ENCODE data around the gene GBGT1.

Gene GBGT1

DNA sequence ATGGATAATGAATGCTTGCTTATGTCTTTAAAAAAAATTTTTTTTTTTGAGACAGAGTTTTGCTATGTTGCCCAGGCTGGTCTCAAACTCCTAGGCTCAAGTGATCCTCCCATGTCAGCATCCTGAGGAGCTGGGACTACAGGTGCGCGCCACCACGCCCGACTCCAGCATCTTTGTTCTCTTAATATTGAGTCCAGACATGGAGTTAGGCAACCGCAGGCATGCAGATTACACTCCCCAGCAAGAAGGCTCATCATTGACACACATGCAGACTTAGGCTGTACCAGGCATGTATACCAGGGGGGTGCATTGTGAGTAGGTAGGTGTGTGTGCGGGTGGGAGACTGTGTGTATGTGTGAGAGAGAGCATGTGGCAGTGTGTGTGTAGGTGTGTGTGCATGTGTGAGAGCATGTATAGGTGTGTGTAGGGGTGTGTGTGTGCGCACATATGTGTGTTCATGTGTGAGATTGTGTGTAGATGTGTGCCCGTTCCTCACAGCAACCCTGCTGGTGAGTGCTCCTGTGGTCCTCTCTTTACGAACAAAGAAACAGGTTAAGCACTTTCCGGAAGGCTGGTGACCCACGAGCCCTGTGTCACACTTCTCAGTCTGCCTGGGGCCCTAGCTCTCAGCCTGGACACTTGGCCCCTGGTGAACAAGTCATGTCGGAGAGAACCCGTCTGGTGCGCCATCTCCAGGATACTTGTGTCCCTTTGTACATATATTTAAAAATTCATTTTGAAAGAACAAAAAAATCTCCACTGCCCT lies 39.2 kb upstream of the GBGT1 start:
- no peak overlapping the region for H3K4me3 Mint-ChIP-seq
- H3K4me1 Mint-ChIP-seq = peaks cover 4% of the 10 kb centered on the region
- peaks cover 6% of the 10 kb centered on the region for H3K27me3 Mint-ChIP-seq
- no peak overlapping the region for H3K27ac Mint-ChIP-seq
- no peaks in the 10 kb centered on the region for H3K9me3 Mint-ChIP-seq
- no peaks in the 10 kb centered on the region for H3K36me3 Mint-ChIP-seq

DNA sequence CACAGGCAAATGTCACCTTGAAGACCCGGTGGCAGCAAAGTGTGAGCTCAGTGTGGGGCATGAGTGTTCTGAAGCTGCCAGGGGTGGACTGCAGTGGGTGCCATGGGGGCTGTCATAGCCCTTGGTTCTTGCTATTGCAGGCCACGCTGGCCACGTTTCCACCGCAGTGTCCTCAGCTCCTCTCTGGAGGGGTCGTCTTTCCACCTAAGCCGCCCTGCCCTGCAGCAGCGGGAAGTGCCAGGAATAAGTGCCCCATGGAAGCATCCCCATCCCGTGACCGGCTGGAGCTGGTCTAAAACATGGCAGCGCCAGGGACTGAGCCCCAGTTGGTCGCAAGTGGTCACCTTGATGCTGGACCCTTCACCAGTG lies 38.4 kb upstream of the GBGT1 start:
- Mint-ChIP-seq H3K27me3 (peaks cover 6% of the 10 kb centered on the region), H3K4me3 (no peak overlapping the region), H3K9me3 (no peaks in the 10 kb centered on the region), H3K27ac (no peak overlapping the region), H3K4me1 (peaks cover 4% of the 10 kb centered on the region), H3K36me3 (no peaks in the 10 kb centered on the region)

DNA sequence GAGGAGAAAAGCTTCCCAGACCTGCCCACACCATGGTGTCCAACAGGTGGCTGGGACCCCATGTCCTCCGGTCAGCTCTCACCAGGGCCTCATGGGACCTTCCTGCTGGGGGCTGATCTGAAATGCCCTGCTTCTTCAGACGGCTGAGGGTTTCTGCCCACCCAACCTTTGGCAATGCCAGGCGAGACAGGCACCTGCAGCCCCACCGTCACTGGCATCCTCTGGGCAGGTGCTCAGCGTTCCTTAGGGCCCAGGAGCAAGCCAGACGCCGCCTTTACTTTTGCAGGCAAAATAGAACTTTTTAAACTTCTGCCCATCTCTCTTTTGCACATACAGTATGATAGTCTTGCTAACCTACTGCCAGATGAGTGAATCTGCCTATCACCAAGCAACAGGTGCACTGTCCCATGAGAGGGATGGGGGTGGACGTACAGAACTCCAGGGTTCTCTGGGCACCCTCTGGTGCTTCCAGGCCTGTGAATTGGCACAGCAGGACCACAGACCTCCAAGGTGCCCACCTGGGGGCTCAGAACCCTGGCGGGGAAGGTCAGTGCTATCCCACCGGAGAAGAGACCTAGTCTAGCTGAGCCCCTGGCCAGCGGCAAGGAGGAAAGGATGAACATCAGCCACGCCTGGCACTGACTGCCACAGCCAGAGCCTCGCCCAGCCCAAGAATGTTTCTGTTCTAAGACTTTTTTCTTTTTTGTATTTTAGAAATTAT lies 37.9 kb upstream of the GBGT1 start:
- H3K27ac Mint-ChIP-seq = no peak overlapping the region
- no peaks in the 10 kb centered on the region for H3K9me3 Mint-ChIP-seq
- H3K4me1 Mint-ChIP-seq = peaks cover 4% of the 10 kb centered on the region
- H3K27me3 Mint-ChIP-seq = peaks cover 6% of the 10 kb centered on the region
- no peak overlapping the region for H3K4me3 Mint-ChIP-seq
- no peaks in the 10 kb centered on the region for H3K36me3 Mint-ChIP-seq

DNA sequence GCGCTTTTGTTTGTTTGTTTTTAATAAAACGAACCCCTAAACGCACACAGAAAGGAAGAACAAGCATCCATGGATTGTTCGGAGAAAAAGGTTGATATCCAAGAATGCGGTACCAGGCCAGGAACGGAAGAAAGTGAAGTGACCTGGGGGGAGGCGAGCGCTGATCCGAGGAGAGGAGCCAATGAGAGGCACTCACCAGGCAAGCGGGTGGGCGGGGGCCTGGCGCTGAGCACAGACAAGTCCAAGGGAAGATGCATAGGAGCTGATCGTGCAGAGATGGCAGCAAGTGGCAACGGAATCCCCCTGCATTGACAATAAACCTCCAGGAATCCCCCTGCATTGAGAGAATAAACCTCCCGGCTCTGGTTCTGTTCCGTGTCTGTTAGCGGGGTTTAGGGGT lies 36.9 kb upstream of the GBGT1 start:
- Mint-ChIP-seq H3K27me3 (peaks cover 6% of the 10 kb centered on the region), H3K36me3 (no peaks in the 10 kb centered on the region), H3K4me1 (peaks cover 4% of the 10 kb centered on the region), H3K27ac (no peak overlapping the region), H3K4me3 (no peak overlapping the region), H3K9me3 (no peaks in the 10 kb centered on the region)

DNA sequence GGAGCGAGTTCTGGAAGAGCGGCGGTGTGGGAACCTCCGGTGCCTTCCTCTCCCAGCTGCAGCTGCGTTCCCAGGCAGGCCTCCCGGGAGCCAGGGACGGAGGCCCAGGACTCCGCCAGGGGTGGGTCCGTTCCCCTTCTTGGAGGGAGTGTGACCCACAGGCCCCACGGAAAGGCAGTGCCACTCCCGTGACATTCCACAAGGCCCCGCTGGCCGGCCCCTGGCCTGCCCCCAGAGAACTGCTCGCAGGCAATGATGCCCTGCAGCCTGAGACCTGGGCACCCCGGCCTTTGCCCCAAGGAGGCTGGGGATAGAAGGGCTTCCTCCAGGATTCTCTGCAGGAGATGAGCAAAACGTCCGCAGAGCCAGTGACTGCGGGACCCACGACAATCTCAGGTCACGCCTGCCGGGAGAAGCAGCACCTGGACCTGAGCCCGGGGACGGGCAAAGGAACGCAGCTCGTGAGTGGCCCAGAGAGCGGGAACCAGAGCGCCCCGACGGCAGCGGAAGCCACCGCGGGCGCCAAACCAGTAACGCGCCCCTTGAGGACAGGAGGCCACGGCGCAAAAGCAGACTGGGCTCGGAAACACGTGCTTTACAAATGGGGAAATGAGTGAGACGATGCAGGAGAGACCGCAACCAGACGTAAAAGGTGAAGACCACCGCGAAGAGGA lies 36.1 kb upstream of the GBGT1 start:
- Mint-ChIP-seq H3K27me3 (peaks cover 6% of the 10 kb centered on the region), H3K27ac (no peak overlapping the region)

DNA sequence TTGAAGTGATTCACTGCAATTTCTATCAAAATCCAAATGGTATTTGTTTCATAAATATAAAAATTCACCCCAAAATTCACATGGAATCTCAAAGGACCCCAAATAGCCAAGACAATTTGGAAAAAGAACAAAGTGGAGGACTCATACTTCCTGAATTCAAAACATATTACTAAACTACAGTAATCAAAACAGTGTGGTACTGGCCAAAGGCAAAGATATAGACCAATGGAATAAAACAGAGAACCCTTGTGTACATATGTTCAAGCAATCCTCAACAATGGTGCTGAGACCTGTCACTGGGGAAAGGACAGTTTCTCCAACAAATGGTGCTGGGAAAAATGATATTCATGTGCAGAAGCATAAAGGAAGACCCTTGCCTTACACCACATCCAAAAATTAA lies 31.3 kb upstream of the GBGT1 start:
- Mint-ChIP-seq H3K27ac (no peak overlapping the region), H3K9me3 (no peaks in the 10 kb centered on the region), H3K36me3 (no peaks in the 10 kb centered on the region), H3K4me1 (peaks cover 2% of the 10 kb centered on the region), H3K27me3 (peaks cover 5% of the 10 kb centered on the region), H3K4me3 (no peak overlapping the region)

More for the DNA sequence above, 36.1 kb upstream of the GBGT1 start:
- Mint-ChIP-seq H3K36me3 (no peaks in the 10 kb centered on the region), H3K9me3 (no peaks in the 10 kb centered on the region), H3K4me3 (peak overlapping the region; percentile 58), H3K4me1 (peaks cover 4% of the 10 kb centered on the region)

DNA sequence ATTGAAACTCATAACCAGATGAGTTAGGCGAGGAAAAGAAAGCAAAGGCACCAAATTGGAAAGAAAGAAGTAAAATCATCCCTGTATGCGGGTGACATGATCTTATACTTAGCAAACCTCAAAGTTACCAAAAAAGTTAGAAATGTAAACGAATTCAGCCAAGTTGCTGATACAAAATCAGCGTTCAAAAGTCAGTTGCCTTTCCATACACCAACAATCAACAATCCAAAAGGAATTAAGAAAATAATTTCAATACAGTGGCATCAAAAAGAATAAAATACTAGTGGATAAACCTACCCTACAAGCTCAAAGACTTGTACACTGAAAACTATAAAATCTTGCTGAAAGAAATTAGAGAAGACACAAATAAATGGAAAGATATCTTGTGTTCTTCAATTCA lies 30.9 kb upstream of the GBGT1 start:
- Mint-ChIP-seq H3K4me3 (no peak overlapping the region), H3K9me3 (no peaks in the 10 kb centered on the region), H3K36me3 (no peaks in the 10 kb centered on the region), H3K27ac (no peak overlapping the region), H3K4me1 (no peaks in the 10 kb centered on the region), H3K27me3 (peaks cover 3% of the 10 kb centered on the region)

DNA sequence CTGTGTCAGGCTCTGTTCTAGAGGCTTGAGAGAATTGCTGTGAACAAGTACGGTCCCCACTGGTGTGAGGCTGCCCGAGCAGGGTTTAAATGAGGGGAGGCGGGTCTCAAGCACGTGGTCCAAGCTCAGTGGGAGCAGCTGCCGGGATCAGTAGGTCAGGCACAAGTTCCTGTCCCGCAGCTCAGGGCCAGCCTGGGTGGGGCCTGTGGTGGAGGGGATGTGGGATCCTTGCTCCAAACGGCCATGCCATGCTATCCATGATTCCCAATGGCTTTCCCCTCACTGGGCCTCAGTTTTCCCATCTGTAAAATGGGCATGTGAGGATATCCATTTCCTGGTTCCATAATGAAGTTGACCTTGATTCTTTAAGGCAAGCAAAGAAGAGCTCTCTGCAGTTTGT lies 28.3 kb upstream of the GBGT1 start:
- Mint-ChIP-seq H3K27ac (no peak overlapping the region), H3K4me3 (no peak overlapping the region), H3K36me3 (no peaks in the 10 kb centered on the region), H3K4me1 (no peaks in the 10 kb centered on the region), H3K27me3 (peaks cover 5% of the 10 kb centered on the region), H3K9me3 (no peaks in the 10 kb centered on the region)

DNA sequence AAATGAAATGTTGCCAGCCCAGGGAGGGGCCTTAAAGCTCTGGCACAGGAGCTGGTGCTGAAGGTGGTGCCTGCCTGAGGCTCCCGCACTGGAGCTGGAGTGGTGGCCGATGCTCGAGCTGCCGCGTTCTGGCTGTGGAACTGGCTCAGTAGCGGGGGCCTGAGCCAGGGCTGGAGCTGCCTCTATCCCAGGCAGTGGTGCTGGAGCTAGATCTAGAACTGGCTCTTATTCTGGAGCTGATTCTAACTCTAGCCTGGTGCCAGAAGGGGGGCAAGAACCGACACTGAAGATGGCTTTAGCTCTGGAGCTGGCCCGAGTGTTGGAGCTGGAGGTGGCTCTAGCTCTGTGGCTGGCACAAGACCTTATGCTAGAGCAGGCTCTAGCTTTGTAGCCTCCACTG lies 26.1 kb upstream of the GBGT1 start:
- no peak overlapping the region for H3K27ac Mint-ChIP-seq
- H3K4me1 Mint-ChIP-seq = peaks cover 8% of the 10 kb centered on the region
- peaks cover 7% of the 10 kb centered on the region for H3K27me3 Mint-ChIP-seq
- H3K36me3 Mint-ChIP-seq = no peaks in the 10 kb centered on the region
- no peaks in the 10 kb centered on the region for H3K9me3 Mint-ChIP-seq
- no peak overlapping the region for H3K4me3 Mint-ChIP-seq

DNA sequence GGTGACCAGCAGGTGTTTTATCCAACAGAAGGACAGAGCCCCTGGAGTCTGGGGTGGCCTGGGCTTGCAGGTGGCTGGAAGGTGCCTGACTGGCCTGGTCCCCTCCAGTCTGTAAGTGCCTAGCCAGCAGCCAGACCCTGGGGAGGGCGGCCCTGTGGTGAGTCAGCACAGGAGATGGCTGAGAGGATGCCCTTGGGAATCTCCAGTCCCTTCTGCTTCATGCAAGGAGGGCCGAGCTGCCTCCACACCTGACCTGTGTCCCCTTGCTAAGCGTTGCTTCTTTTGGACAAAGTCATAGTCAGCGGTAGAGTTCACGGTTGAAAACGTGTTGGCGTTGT lies 25.1 kb upstream of the GBGT1 start:
- H3K4me3 Mint-ChIP-seq = no peak overlapping the region
- H3K27ac Mint-ChIP-seq = no peak overlapping the region
- H3K9me3 Mint-ChIP-seq = no peaks in the 10 kb centered on the region
- H3K36me3 Mint-ChIP-seq = no peaks in the 10 kb centered on the region
- peaks cover 13% of the 10 kb centered on the region for H3K4me1 Mint-ChIP-seq
- H3K27me3 Mint-ChIP-seq = peaks cover 9% of the 10 kb centered on the region

DNA sequence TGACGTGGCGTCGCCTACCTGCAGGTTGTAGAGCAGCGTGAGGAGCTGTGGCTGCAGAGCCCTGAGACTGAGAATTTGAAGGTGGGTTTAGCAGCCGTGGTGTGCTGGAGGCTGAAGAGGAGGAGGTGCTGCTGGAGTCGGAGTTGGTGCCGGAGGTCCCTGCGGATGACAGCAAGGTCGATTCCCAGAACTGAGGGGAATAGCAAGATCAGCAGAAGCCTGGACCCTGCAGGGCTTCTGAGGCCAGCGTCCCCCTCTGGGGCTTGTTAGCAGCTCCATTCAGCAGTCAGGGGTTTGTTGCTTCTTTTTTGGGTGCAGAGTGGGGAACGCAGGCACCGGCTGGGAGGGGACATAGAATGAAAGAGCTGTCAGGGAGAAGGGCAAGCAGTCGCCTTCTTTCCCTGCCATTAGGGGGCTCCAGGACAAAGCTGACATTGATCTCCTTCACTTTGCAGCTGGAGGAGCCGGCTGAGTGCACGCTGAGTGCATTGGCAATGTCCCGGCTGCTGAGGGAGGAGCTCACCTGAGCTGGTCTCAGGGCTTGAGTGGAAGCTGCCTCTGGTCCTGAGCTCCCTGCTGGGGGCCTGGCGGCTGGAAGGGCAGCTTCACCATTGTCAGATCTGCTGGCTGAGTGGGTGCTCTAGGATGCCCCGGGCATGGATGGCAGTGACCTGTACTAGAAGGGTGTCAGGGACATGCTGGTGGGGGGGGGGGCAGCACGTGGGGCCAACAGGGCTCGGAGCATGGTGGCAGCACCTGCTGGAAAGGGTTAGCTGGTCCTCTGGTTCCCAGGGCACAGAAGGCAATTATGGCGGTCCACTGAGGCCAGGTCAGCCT lies 24.5 kb upstream of the GBGT1 start:
- Mint-ChIP-seq H3K27ac (no peak overlapping the region), H3K4me1 (peaks cover 13% of the 10 kb centered on the region), H3K36me3 (no peaks in the 10 kb centered on the region), H3K4me3 (no peak overlapping the region), H3K9me3 (no peaks in the 10 kb centered on the region), H3K27me3 (peaks cover 12% of the 10 kb centered on the region)

DNA sequence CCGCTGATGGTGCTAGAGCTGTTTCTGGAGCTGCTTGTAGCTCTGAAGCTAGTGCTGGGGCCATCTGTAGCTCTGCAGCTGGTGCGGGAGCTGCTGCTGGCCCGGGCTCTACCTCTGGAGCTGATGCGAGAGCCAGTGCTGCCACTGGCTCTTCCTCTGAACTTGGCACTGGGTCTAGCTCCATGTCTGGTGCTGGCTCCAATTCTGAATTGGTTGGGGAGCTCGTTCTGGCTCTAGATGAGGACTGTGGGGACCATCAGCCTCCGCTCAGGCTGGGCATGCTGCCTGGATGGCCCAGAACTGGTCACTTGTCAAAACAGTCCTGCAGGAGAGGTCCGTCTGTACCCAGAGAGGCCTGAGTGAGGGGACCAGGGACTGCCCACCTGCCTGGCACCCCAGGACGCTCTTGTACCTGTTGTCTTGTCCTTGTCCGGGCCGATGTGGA lies 23.9 kb upstream of the GBGT1 start:
- H3K4me3 Mint-ChIP-seq = no peak overlapping the region
- H3K27ac Mint-ChIP-seq = no peak overlapping the region

DNA sequence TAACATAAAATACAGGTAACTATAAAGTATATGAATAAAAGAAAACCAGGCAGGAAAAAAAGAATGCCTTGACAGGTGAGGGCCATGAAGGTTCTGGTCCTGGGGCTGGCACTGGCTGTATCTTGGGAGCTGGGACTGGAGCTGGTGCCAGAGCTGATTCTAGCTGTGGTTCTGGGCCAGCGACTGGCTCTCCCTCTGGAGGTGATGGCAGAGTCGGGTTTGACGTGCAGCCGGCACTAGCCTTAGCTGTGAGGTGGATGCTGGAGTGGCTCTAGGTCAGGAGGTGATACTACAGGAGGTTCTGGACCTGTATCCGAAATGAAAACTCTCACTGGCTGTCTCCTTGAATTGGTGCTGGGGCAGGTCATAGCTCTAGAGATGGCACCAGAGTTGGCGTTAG lies 23.0 kb upstream of the GBGT1 start:
- no peak overlapping the region for H3K4me3 Mint-ChIP-seq
- H3K27me3 Mint-ChIP-seq = peaks cover 14% of the 10 kb centered on the region
- H3K27ac Mint-ChIP-seq = no peak overlapping the region
- no peaks in the 10 kb centered on the region for H3K36me3 Mint-ChIP-seq
- no peaks in the 10 kb centered on the region for H3K9me3 Mint-ChIP-seq
- peaks cover 13% of the 10 kb centered on the region for H3K4me1 Mint-ChIP-seq

More for the DNA sequence above, 23.9 kb upstream of the GBGT1 start:
- H3K36me3 Mint-ChIP-seq = no peaks in the 10 kb centered on the region
- H3K4me1 Mint-ChIP-seq = peaks cover 13% of the 10 kb centered on the region
- peaks cover 14% of the 10 kb centered on the region for H3K27me3 Mint-ChIP-seq
- no peaks in the 10 kb centered on the region for H3K9me3 Mint-ChIP-seq

DNA sequence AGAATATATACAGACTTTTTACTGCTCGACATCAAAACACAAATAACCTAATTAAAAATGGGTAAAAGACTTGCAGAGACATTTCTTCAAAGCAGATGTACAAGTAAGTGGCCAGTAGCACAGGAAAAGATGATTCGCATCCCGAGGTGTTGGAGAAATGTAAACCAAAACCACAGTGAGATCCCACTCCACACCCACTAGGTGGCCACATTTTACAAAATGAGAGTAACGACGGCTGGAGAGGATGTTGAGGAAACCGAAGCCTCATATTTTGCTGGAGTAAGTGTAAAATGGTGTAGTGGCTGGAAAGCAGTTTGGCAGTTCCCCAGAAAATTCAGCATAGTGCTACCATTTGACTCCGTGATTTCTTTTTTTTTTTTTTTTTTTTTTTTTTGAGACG lies 21.3 kb upstream of the GBGT1 start:
- Mint-ChIP-seq H3K27me3 (peaks cover 15% of the 10 kb centered on the region), H3K9me3 (no peaks in the 10 kb centered on the region), H3K27ac (no peak overlapping the region), H3K4me3 (peak overlapping the region; percentile 44), H3K4me1 (peaks cover 13% of the 10 kb centered on the region), H3K36me3 (no peaks in the 10 kb centered on the region)

DNA sequence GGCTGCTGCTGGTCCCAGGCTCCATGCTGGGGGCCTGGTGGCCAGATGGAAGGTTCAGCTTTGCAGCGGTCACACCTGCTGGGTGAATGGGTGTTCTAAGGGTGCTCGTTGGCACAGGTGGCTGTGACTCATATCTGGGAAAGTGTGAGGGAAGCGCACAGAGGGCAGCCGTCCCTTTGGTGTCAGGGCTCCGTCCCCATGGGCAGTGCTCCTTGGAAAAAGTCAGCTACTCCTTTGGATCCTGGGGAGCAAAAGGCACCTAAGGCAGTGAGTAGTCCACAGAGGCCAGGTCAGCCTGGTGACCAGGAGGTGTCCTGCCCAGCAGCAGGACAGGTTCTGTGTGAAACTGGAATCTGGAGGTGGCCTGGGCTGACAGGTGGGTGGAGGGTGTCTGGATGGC lies 18.4 kb upstream of the GBGT1 start:
- Mint-ChIP-seq H3K36me3 (no peaks in the 10 kb centered on the region), H3K9me3 (no peaks in the 10 kb centered on the region), H3K4me3 (no peak overlapping the region), H3K4me1 (peaks cover 13% of the 10 kb centered on the region), H3K27me3 (peaks cover 11% of the 10 kb centered on the region), H3K27ac (no peak overlapping the region)
